GM21515 (cell line): ENCODE data around the gene RTL5.

Experiments used
- ATAC-seq: cut with Tn5 transposase; IDR thresholded peaks from one replicate; pipeline ENCODE4 v1.9.1; 2021; ENCODE audit not compliant: unreplicated experiment

Gene RTL5

GRCh38 chrX:72079607-72080006 is 52.1 kb downstream of the RTL5 start:
- ATAC-seq: no peak

DNA sequence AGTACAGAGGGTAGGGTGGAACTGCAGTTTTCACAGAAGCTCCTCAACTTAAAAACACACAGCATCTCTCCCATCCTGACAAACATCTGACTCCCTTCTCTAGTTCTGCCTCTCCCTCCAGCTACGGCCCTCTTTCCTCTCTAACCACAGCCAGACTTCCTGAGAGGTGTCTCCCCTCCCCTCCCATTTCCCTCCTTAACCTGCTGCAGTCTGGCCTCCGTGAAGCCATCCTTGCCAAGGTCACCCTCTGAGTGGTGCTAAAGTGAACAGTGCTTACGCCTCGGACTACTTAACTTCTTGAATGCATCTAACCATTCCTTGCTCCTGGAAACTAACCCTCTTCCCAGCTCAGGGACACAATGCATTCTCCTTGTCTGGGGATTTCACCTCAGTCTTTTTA is 53.3 kb downstream of the RTL5 start:
- ATAC-seq: no peak
